GM21447 (cell line): Measurements from ENCODE around the gene EPS8L3.
"Not testable (repeated sequence)": the region's sequence is repeated elsewhere in the genome, so short reads cannot be mapped to it uniquely, and the experiment has no call there.

Source experiments
- ATAC-seq: cut with Tn5 transposase; IDR thresholded peaks from one replicate; pipeline ENCODE4 v1.9.1; 2021; ENCODE audit not compliant: unreplicated experiment

The EPS8L3 gene, protein sequence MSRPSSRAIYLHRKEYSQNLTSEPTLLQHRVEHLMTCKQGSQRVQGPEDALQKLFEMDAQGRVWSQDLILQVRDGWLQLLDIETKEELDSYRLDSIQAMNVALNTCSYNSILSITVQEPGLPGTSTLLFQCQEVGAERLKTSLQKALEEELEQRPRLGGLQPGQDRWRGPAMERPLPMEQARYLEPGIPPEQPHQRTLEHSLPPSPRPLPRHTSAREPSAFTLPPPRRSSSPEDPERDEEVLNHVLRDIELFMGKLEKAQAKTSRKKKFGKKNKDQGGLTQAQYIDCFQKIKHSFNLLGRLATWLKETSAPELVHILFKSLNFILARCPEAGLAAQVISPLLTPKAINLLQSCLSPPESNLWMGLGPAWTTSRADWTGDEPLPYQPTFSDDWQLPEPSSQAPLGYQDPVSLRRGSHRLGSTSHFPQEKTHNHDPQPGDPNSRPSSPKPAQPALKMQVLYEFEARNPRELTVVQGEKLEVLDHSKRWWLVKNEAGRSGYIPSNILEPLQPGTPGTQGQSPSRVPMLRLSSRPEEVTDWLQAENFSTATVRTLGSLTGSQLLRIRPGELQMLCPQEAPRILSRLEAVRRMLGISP

DNA sequence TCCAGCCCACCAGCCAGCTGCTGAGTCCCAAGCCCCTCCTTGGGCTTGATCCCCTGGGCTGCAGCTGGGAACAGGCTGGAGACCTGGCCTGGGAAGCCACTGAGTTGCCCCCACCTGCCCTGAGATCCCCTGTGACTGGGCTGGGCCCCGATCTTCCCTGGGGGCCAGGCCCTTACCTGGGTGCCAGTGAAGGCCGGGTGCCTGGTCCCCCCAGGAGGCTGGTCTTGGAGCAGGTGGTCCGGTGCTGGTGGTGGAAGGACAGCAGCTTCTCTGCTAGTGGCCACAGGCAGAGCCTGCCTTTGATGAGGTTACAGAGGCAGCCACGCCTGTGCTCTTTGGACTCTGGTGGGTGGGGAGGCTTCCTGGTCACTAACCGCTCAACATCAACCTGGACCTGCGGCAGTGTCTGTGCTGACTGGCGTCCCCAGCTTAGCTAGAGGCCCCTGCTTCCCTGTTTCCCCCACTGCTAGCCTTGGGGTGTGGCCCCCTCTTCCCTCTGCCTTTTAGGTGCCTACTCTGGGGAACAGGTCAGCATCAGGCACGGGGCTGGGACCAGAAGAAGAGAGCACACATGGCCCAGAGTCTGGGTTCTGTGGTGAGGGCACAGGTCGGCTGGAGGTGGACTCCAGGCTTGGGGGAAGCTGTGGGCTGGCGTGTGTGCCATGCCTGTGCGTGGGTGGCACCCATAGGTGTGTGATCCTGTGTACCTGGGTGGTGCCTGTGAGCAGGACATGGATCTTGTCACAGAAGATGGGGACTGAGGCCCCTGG, at the start of gene EPS8L3:
Gene EPS8L3, minus strand, starts transcription at position 278 of the 770 bp plus-strand sequence. CDS start 2,174 bp downstream, outside the sequence.
- no peak for ATAC-seq

DNA sequence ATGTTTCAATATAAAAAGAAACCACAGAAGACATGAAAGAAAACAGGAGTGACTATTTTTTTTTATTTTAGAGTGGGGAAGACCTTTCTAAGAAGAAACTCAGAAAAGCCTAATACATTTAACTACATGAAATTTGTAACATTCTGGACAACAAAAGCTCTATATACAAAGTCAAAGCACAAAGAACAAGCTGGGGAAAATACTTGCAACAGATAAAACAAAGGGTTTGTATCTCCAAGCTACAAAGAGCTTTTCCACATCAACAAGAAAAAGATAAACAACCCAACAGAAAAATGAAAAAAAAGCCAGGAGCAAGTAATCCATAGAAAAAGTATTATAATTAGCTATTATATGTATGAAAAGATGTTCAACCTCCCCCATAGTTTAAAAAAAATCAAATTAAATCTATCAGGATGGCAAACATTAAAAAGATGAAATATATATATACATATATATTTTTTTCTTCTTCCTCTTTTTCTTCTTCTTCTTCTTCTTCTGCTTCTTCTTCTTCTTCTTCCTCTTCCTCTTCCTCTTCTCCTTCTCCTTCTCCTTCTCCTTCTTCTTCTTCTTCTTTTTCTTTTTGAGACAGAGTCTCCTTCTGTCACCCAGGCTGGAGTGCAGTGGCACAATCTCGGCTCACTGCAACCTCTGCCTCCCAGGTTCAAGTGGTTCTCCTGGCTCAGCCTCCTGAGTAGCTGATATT, 49.1 kb upstream of the EPS8L3 start:
- no peak for ATAC-seq

DNA sequence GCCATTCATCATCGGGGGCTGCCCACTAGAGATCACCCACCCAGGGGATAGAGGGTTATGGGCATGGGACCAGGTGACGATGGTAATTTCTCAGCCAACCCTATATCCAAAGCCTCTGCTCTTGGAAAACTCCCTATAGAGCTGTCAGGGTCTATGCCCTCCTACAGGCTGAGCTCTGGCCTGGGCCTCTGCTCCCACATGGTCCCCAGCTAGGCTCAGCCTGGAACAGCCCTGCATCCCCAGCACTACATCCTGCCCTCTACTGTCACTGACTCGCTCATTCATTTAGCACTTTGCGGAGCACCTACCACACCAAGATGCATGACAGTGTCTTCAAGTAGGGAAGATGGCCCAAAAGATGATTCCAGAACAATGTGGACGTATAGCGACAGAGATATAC, 45.0 kb upstream of the EPS8L3 start:
- no peak for ATAC-seq

DNA sequence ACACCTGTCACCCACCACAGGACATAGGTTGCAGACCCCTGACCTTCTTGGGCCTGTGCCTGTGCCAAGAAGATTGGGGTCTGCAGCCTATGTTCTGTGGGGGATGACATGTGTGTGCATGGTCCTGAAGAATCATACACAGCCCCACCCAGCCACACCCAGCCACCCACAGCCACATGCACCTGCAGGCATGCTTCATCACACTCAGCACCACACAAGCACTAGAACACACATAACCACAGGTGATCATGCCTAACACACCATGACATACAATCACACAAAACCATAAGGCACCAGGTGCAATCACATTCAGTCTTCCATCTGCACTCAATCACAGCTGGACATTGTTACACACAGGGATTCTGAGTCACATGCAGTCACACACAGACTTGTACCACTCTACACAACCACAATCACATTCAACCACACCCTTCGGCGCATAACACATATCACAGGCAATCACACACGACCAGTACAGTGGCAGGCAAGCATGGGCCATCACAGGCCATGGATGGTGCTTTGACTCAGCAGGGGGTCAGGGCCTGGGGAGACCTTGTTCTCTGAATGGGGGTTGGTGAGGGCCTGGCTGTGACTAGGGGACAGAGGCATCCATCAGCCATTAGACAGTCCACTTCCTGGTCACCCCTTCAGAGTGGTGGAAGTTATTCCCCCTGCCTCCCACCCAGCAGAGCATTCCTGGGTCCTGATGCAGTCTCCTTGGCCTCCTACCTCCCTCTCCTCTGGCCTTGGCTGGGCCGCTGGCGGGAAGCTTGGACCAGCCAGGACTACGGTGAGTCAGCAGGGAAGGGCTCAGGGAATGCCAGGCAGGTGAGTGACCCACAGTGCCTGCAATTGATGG, 44.3 kb upstream of the EPS8L3 start:
- no peak for ATAC-seq

DNA sequence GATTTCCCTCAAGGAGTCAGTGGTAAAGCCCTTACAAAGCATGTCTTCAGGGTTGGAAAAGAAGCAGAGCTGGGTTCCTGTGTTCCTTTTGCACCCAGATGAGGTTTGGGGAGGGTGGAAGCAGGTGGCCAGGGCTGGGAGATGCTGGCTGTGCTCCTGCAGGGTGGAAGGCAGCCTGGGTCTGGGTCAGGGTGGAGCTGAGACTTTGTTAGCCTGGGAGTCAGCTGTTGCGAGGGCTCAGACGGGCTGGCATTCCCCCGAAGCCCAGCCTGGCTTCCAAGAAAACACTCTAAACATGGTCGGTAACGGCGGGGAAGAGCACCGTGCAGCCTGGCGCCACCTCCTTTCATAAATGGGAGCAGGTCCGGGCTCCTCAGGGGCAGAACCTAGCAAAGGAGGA, 43.7 kb upstream of the EPS8L3 start:
- no peak for ATAC-seq

DNA sequence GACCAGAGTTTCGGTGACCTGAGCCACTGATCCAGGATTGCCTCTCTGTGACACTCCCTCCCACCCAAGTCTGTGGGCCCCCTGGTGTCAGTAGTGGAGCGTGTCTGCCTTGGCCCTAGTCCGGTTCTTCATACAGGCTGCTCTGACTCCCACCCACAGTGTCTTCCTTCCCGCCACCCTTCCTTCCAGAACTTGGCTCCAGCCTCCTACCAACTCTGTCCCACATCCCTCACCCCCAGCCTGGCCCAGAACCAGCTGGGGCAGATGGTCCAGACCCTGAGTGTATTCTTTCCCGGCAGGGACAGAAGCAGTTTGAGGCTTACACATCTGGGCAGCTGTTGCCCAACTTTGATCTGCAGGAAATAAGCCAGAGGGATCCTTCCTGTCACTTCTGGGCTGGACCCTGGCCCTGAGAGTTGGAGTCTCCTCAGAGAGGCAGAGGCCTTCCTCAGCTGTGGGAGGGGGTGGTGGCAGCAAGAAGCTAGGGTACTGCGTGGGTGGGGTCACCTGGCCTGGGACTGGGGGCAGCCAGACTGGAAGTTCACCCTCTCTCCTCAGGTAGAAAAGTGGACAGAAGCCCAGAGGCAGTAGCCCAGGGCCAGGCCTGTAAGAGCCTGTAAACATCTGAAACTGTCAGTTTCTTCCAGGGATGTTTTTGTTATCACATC, 43.1 kb upstream of the EPS8L3 start:
- no peak for ATAC-seq

DNA sequence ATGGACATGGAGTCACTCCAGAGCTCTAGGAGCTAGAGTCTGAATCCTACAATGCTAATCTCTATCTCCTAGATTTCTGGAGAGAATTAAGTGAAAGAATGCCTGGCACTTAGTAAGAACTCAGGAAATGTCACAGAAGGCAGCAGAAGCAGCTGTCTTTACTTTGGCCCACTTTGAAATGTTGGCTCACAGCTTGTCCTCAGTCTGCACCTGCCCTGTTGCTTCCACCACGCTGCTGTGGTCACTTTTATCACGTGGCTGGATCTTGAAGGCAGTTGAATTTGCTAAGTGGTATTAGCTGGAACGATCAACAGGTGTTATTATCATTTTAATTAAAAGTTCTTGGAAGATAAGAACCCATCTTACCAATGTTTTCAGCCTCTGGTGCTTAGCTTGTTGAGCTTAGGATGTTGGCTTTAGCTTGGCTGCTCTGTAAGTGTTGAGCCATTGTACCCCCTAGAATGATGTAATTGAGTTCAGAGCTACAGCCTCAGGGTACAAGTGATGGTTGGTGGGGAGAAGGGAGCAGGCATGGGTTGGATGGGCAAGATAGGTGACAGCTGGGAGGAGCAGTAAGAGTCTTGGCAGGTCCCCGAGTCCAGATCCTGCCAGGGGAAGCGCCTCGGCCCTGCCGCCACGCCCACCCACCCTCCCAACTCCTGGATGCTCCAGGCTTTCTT, 41.9 kb upstream of the EPS8L3 start:
- ATAC-seq: no peak

DNA sequence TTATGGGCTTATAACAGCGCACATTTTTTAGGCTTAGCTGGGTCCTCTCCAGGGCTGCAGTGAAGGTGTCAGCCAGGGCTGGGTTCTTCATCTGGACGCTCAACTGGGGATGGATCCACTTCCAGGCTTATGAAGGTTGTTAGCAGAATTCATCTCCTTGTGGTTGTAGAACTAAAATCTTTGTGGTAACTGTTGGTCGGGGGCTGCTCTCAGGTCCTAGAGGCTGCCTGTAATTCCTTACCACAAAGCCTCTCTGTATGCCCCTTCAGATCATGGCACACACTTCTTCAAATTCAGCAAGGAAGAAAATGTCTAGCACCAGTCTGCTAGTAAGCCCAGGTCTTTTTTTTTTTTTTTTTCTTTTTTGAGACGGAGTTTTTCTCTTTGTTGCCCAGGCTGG, 40.9 kb upstream of the EPS8L3 start:
- ATAC-seq: no peak

DNA sequence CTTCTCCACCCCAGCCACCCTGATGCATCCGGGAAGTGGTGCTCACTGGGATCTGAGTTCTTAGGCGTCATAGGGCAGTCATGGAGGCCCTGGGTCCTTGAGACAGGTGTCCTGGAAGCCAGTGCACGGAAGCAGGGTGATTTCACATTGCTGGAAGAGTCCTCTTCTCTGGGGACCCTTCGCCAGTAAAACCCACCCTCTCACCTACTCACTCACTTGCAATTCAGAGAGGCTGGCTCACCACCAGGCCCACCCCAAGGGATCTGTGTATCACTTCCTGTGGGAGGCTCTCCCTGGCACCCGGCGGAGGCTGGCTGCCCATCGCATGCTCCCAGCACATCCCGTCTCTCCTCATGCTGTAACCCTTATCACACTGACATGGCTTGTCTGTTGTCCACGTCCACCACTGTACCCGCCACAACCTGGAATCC, 40.2 kb upstream of the EPS8L3 start:
- no peak for ATAC-seq

DNA sequence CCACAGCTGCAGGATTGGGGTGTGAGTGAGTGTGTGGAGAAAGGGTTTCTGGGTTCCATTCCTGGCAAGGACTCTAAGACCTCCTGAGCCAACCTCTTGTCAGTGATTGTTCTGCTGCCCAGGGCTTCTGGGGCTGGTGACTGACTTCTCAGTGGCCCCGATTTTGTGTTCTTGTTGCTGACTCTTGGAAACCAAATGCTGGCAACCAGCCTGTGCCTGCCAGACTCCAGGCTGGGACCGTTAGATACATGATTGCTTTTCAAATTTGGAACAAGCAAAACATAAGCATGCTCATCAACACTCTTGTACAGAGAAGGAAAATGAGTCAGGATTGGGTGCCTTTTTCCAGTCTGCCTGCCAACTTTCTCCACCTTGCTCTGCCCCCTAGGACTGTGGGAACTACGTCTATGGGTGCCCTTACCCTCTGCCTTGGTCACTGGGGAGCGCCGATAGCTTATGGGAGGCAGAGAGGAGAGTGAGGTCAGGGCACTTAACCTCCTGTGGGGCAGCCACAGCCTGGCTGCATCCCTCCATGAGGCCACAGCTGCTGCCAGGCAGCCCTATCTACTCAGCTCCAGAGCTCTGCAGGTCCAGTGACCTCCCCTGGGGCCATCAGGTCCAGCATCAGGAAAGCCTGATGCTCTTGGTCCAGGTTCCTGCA, 39.3 kb upstream of the EPS8L3 start:
- no peak for ATAC-seq

DNA sequence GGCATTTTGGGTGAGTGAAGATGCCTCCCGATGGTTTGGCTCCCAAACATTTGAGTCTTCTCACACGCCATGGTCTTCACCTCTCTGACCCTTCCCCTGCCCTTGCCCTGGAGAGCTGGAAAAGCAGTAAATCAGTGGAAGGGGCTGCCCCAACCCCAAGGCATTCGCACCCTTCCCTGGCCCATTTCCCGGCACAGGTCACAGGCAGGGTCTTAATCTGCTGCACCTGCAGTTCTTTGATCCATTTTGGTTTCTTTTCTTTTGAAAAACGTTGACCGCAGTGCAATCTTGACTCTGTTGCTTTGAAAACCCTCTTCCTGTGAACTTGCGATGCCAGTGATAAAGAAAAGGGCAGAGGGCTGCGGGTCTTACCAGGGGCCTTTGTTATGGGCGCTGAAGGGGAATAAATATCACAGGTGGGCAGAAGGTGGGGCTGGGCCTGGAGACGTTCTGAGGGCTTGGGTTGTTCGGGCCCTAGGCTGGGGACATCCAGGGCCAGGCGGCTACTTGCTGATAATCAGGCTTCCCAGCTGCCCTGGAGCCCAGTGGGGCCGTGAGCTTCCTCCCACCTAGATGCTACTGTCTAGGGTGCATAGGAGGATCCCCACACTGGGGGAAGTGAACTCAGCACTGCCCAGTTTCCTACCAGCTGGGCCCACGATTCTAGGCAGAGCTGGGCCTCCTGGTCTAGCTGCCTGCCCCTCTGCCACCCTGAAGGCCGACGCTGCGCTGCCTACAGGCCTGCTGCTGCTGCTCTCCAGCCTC, 38.6 kb upstream of the EPS8L3 start:
- no peak for ATAC-seq

DNA sequence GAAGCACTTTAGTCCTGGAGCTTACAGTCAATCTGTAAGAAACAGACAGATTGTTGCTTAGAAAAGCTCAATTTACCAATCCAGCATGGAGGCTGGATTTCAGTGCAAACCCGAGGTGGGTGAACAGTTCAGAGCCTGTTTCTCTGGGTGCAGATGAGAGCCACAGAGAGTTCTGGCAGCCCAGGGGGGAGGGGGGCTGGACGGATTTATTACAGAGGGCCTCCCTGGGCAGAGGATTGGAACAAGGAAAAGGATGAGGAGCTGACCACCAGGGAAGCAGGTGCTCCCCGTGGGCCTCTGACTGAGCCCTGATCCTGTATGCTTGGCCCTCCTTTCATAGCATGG, 38.0 kb upstream of the EPS8L3 start:
- ATAC-seq: no peak

DNA sequence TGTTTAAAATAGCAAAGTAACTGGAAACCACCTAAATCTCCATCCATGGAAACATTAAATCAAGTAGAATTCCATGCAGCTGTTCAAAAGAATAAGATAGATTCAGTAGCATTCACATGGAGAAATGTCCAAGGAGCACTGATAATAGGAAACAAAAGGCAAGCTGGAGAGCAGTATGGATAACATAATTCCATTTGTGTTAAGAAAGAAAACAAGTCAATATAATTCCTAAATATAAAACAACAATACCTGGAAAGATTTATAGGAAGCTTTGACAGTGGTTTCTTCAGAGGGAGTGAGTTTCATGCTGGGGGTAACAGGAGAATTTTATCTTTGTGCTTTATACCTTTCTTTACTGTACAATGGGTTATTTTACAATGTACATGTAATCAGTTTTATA, 36.6 kb upstream of the EPS8L3 start:
- no peak for ATAC-seq

DNA sequence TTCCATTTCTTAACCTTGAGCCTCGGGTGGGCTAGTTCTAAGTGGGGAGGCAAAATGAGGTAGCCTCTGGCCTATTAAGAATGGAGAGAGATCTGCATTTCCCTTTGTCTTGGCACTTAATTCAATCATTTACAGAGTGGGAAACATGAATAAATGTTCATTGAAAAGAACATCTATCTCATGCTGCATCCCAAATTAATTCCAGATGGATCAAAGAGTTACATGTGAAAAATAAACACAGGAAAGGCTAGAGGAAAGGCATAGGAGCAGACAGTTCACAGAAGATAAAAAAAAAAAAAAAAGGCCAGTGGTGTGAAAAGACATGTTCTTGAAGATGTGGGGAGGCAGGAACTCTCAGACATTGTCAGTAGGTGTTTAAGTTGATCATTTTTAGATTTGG, 35.7 kb upstream of the EPS8L3 start:
- no peak for ATAC-seq

DNA sequence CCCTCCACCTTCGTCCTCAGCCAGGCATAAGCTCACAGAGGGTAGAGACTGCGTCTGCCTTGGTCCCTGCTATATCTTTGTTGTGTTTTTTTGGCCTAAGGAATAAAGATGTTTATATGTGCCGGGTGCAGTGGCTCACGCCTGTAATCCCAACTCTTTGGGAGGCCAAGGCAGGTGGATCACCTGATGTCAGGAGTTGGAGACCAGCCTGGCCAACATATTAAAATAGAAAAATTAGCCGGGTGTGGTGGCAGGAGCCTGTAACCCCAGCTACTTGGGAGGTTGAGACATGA, 33.5 kb upstream of the EPS8L3 start:
- not testable (repeated sequence) for ATAC-seq

DNA sequence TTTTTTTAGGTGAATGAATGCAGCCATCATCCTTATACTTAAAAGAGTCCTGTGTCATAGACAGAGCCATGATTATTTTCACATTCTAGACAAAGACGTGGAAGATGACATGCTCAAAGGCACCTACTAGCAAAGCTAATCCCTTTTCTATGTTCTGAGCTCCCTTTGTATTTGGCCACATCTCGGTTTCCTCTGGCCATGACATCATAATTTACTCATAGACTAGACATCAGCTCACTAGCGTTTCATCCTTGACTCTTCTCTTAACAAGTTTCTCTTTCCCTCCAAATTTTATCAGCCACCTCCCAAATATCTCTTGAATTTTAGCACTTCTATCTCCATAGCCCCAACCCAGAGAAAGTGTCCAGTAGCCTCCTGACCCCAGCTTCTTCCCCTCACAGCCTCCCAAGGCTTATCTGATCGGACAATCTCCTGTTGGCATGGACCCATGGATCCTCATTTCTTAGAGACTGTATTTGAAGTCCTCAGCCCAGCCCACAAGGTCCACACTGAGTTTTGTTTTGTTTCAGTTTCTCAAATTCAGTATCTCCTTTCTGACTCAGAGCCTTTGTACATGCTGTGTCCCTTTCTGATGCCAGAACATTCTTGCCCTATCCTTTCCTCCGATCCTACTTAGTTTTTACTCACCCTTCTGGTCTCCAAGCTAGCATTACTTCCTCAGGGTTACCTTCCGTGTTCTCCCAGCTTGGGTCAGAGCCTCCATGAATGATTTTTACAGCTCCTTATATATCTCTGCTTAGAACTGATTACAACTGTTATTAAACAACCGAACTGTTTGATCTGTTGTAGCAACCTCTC, 33.0 kb upstream of the EPS8L3 start:
- ATAC-seq: no peak

DNA sequence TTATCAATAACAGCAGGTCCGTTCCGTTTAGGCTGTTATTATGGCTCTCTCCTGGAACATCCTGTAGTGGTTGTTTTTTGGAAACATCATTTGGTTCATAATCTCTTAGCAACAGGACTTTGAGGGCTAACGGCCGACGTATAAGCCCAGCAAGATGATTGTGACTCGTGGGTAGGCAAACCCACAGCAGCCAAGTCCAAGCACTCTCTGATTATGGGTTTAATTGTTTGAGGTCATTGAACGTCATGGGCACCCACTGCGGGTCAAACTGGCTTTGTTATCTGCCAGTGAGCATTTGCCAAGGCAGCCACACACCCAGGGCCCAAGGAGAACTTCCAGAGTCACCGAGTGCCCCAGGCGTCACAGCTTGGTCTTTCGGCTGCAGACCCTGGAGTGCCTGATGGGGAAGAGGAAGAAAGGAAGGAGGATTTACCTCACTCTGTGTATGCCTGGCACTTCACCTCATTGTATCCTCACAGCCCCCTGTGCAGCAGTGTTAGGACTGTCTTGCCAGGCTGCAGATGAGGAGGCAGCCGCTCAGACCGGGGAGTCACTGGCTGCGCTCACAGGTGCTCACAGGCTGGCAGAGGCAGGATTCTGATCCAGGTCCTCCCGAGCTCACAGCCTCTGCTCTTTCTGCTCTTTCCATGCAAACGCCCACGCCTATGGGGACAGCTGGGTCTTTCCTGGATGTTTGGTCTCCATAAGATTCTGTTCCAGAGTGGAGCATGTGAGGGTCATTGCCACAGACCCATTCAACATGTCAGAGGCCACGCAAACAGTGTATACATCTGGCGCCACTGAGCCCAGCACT, 30.8 kb upstream of the EPS8L3 start:
- ATAC-seq: no peak
